CD4-positive, alpha-beta T cell (primary cell): ENCODE measurements around the gene CASZ1. TPM values are rescaled to one million over a fixed set of nuclear protein-coding genes. Genes with fewer than 3 reads are reported as not detected.

Experiments used
- ATAC-seq: fragments of 200-7000 bp; cut with Tn5 transposase; one replicate; pipeline ENCODE4 v1.10.0; 2022; ENCODE audit warnings: mild to moderate bottlenecking; ENCODE audit not compliant: poor library complexity
- CTCF ChIA-PET: fragments of 350-600 bp; sonication (Branson Sonifier 250); formaldehyde crosslinking; loops from one replicate; lab custom pipeline; 2021; ENCODE audit warnings: antibody characterized with exemption, inconsistent platforms; lab: Charles Lee
- POLR2A ChIA-PET: fragments of 350-600 bp; sonication (Branson Sonifier 250); formaldehyde crosslinking; loops from one replicate; lab custom pipeline; 2021; ENCODE audit warnings: antibody characterized with exemption, inconsistent platforms; lab: Charles Lee
- DNase-seq, 14 experiments: peaks; one replicate each; pipeline ENCODE4 v3.0.0-alpha.2; 2013 to 2020; ENCODE audit warnings: mixed read lengths in 2 of 14
- H3K27ac ChIP-seq, 2 donors: one replicate each; pipeline versions ENCODE4 v1.5.1 to v1.7.0; 2013; ENCODE audit warnings: low read length in 2 of 2, low read depth in 1 of 2, mild to moderate bottlenecking in 1 of 2
- H3K27me3 ChIP-seq, 2 experiments: 1 replicate in 1 of 2; 2 replicates in 1 of 2; pipeline versions ENCODE4 v1.6.1 to v1.7.0; 2013; ENCODE audit warnings: low read length in 2 of 2, control low read depth in 1 of 2, mild to moderate bottlenecking in 1 of 2, moderate library complexity in 1 of 2; ENCODE audit not compliant: insufficient read depth in 2 of 2, control insufficient read depth in 1 of 2
- H3K36me3 ChIP-seq: one replicate; pipeline ENCODE4 v1.6.1; 2013; ENCODE audit warnings: low read length, control low read depth; ENCODE audit not compliant: insufficient read depth
- H3K4me1 ChIP-seq: one replicate; pipeline ENCODE4 v1.6.1; 2013; ENCODE audit warnings: low read length, control low read depth; ENCODE audit not compliant: insufficient read depth
- H3K4me3 ChIP-seq: one replicate; pipeline ENCODE4 v1.5.1; 2013; ENCODE audit warnings: mild to moderate bottlenecking, low read length, moderate library complexity
- H3K9me3 ChIP-seq, 2 experiments: 1 replicate in 1 of 2; 2 replicates in 1 of 2; pipeline versions ENCODE4 v1.6.1 to v1.7.0; 2013; ENCODE audit warnings: low read length in 2 of 2, mild to moderate bottlenecking in 2 of 2, control low read depth in 1 of 2, moderate library complexity in 1 of 2; ENCODE audit not compliant: control insufficient read depth in 1 of 2, insufficient read depth in 1 of 2
- H3K27ac Mint-ChIP-seq: one replicate; pipeline ENCODE4 v1.8.0; 2020; ENCODE audit warnings: mixed read lengths
- H3K27me3 Mint-ChIP-seq: one replicate; pipeline ENCODE4 v1.8.0; 2021; ENCODE audit warnings: mixed read lengths
- H3K36me3 Mint-ChIP-seq: one replicate; pipeline ENCODE4 v1.8.0; 2021; ENCODE audit warnings: low read depth, mixed read lengths
- H3K4me1 Mint-ChIP-seq: one replicate; pipeline ENCODE4 v1.8.0; 2021; ENCODE audit warnings: low read depth, mixed read lengths
- H3K4me3 Mint-ChIP-seq: one replicate; pipeline ENCODE4 v1.8.0; 2020; ENCODE audit warnings: mild to moderate bottlenecking, mixed read lengths
- H3K9me3 Mint-ChIP-seq: one replicate; pipeline ENCODE4 v1.8.0; 2020; ENCODE audit warnings: mixed read lengths
- CTCF ChIP-seq: fragments of 200-600 bp; IDR thresholded peaks from one replicate; pipeline ENCODE4 v1.8.0; 2022; ENCODE audit warnings: antibody characterized with exemption, mild to moderate bottlenecking
- intact Hi-C, 2 experiments: fragments of 100-400 bp; cut with DNase I in 1 of 2; cut with micrococcal nuclease in 1 of 2; formaldehyde crosslinking; loops; one replicate each; pipeline versions ENCODE4 v1.15.1 to v1.9.0; 2023 to 2025; cut with DNase I, micrococcal nuclease
- total RNA-seq, 174 experiments: library from RNA in 2 of 174; stranded (reverse) in 2 of 174; gene quantifications; one replicate each; pipeline ENCODE4 v1.2.3 and lab custom pipeline; 2021 to 2026

The CASZ1 gene
- total RNA-seq, 2 experiments from 2014 or later: 21.8 to 22.8 TPM

DNA sequence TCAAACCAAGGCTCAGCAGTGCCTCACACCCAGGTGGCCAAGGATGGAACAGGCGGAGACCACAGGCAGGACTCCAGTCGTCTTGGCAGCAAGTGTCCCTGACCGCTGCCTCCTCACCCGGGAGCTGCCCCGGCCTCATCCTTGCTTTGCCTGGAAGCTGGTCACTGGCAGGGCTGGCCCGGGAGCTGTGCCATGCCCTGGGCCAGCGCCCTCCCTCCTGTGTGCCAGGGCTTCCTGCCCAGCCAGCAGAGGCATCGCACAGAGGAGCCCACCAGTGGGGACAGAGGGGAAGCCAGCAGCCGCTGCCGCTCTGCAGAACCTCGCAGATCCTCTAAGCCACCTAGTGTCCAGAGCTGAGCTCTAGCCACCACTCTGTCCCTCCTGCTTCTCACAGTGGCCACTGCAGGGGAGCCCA, 7.8 kb downstream of the CASZ1 start:
- Histone ChIP-seq H3K4me1 (peaks cover under 1% of the 10 kb centered on the region), H3K27ac (no peak overlapping the region), H3K9me3 (peaks cover 0 to 6% of the 10 kb centered on the region in 2 experiments), H3K27me3 (peaks cover 14 to 61% of the 10 kb centered on the region in 2 experiments), H3K36me3 (no peaks in the 10 kb centered on the region), H3K4me3 (no peak overlapping the region)
- ChIA-PET CTCF (interaction anchor here (0.5 kb wide), 1 partner anchor 303 kb away, joined by 3 read pairs; no protein-coding TSS in a partner anchor), POLR2A (no interaction called here)
- Mint-ChIP-seq H3K4me1 (peaks cover 5% of the 10 kb centered on the region), H3K27ac (no peak overlapping the region), H3K9me3 (no peaks in the 10 kb centered on the region), H3K4me3 (no peak overlapping the region), H3K27me3 (peaks cover 48% of the 10 kb centered on the region), H3K36me3 (no peaks in the 10 kb centered on the region)
- intact Hi-C loops: no loop called here
- DNase-seq (no peak), ATAC-seq (no peak)
- no peak for TF ChIP-seq CTCF

DNA sequence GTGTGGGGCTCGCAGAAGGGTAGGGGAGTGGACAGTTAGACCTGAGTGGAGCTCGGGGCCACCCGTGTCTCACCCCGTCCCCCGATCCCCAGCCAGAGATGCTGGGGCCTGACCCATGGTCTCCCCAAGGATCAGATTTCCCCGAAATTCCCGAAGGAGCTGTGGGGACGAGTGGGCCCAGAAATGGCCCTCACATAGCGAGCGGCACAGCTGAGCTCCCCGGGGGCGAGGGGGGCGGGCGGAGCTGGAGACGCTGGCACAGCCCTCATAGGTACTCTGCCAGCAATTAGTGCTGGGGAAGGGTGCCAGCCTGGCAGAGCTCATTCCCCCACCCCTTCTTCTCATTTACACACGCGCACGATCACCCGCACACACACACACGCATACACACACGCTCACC, 9.2 kb downstream of the CASZ1 start:
- ChIA-PET CTCF (no interaction called here), POLR2A (no interaction called here)
- no peak overlapping the region for H3K27ac Mint-ChIP-seq
- no peaks in the 10 kb centered on the region for H3K36me3 ChIP-seq
- peaks cover 11 to 52% of the 10 kb centered on the region in 2 experiments for H3K27me3 ChIP-seq
- TF ChIP-seq CTCF: no peak
- no peaks in the 10 kb centered on the region for H3K36me3 Mint-ChIP-seq
- no peak overlapping the region for H3K4me3 ChIP-seq
- no peaks in the 10 kb centered on the region for H3K9me3 Mint-ChIP-seq
- no peaks in the 10 kb centered on the region for H3K4me1 ChIP-seq
- intact Hi-C loops: no loop called here
- no peak for ATAC-seq
- H3K27ac ChIP-seq: no peak overlapping the region
- H3K27me3 Mint-ChIP-seq: peaks cover 38% of the 10 kb centered on the region
- peaks cover 0 to 6% of the 10 kb centered on the region in 2 experiments for H3K9me3 ChIP-seq
- no peak for DNase-seq
- no peaks in the 10 kb centered on the region for H3K4me1 Mint-ChIP-seq
- H3K4me3 Mint-ChIP-seq: no peak overlapping the region

GRCh38 chr1:10785728-10786638, 10.5 kb downstream of the CASZ1 start:
- Histone ChIP-seq H3K27ac (no peak overlapping the region), H3K9me3 (peaks cover 0 to 6% of the 10 kb centered on the region in 2 experiments), H3K4me3 (no peak overlapping the region), H3K36me3 (no peaks in the 10 kb centered on the region), H3K4me1 (no peaks in the 10 kb centered on the region), H3K27me3 (peaks cover 11 to 42% of the 10 kb centered on the region in 2 experiments)
- no peak for DNase-seq
- CTCF ChIA-PET: no interaction called here
- H3K9me3 Mint-ChIP-seq: no peaks in the 10 kb centered on the region
- intact Hi-C loops: no loop called here
- H3K4me1 Mint-ChIP-seq: no peaks in the 10 kb centered on the region
- H3K4me3 Mint-ChIP-seq: no peak overlapping the region
- POLR2A ChIA-PET: no interaction called here
- no peak for ATAC-seq
- H3K27ac Mint-ChIP-seq: no peak overlapping the region
- H3K27me3 Mint-ChIP-seq: peaks cover 37% of the 10 kb centered on the region
- no peak for TF ChIP-seq CTCF
- H3K36me3 Mint-ChIP-seq: no peaks in the 10 kb centered on the region
